Small intestine (tissue), 7 donors: Measurements from ENCODE around the gene PI3. TPM values are rescaled to one million over a fixed set of nuclear protein-coding genes. Genes with fewer than 3 reads are reported as not detected.

Experiments used
- DNase-seq, 2 donors: peaks; one replicate each; pipeline versions ENCODE4 v3.0.0 to v3.0.0-alpha.2; 2013
- FAIRE-seq: peaks from 2 replicates; lab custom pipeline; 2012; peaks lifted over from hg19 to GRCh38; lab: Jason Lieb, UNC
- H3K27ac ChIP-seq, 3 donors: one replicate each; pipeline ENCODE4 v1.5.1; 2013; ENCODE audit warnings: low read length in 2 of 3, mild to moderate bottlenecking in 2 of 3, control low read depth in 1 of 3, inconsistent platforms in 1 of 3, low read depth in 1 of 3, moderate library complexity in 1 of 3
- H3K27me3 ChIP-seq, 3 donors: one replicate each; pipeline ENCODE4 v1.6.1; 2013; ENCODE audit warnings: low read length in 3 of 3, inconsistent platforms in 1 of 3; ENCODE audit not compliant: control insufficient read depth in 3 of 3, insufficient read depth in 3 of 3
- H3K36me3 ChIP-seq, 3 donors: one replicate each; pipeline ENCODE4 v1.6.1; 2013; ENCODE audit warnings: low read length in 3 of 3, inconsistent platforms in 1 of 3, low read depth in 1 of 3, mild to moderate bottlenecking in 1 of 3, moderate library complexity in 1 of 3; ENCODE audit not compliant: control insufficient read depth in 3 of 3, insufficient read depth in 2 of 3
- H3K4me1 ChIP-seq, 3 donors: one replicate each; pipeline ENCODE4 v1.6.1; 2013; ENCODE audit warnings: low read length in 2 of 3, inconsistent platforms in 1 of 3, low read depth in 1 of 3, mild to moderate bottlenecking in 1 of 3, moderate library complexity in 1 of 3; ENCODE audit not compliant: control insufficient read depth in 3 of 3, insufficient read depth in 2 of 3
- H3K4me3 ChIP-seq, 3 donors: one replicate each; pipeline ENCODE4 v1.5.1; 2013; ENCODE audit warnings: low read length in 3 of 3, control low read depth in 1 of 3, inconsistent platforms in 1 of 3, low read depth in 1 of 3, mild to moderate bottlenecking in 1 of 3, moderate library complexity in 1 of 3
- H3K9me3 ChIP-seq, 2 donors: one replicate each; pipeline ENCODE4 v1.6.1; 2013; ENCODE audit warnings: low read depth in 1 of 2, low read length in 1 of 2; ENCODE audit not compliant: control insufficient read depth in 2 of 2, insufficient read depth in 1 of 2
- WGBS, 3 donors: extraction: QIAGEN DNeasy Blood & Tissue Kit; methylation state at CpG; one replicate each; pipeline ENCODE4 v1.1.7; 2013; 5-methylcytosine and 5-hydroxymethylcytosine counted together
- polyA plus RNA-seq, 4 donors: library from polyadenylated mRNA; stranded (reverse) in 3 of 4; unstranded in 1 of 4; fragments of 200-250 nt in 3 of 4; fragments of 120-200 nt in 1 of 4; gene quantifications; one replicate each; pipeline versions ENCODE4 v1.2.1 to v1.2.3, GENCODE V29; 2013
- donor health status: healthy with polysubstance abuse.
- donor health status: control.
- donor health status: control.
- donor health status: Bipolar disorder and iron deficiency.
- donor health status: healthy.

Gene PI3
- polyA plus RNA-seq, 4 donors, result 3.6 to 61.0 (median 10.5) TPM

DNA sequence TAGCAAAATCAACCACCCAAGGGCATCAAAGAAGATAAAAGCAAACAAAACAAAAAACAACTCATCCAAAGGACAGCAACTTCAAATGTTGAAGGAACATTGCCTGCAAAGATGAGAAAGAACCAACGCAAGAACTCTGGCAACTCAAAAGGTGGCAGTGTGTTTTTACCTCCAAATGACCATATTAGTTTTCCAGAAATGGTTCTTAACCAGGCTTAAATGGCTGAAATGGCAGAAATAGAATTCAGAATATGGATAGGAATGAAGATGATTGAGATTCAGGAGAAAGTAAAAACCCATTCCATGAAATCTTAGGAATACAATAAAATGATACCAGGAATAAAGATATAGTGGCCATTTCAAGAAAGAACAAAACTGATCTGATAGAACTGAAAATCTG, 9.8 kb upstream of the PI3 start:
- H3K36me3 ChIP-seq, result no peaks in the 10 kb centered on the region
- DNase-seq (no peak), FAIRE-seq (no peak)
- peaks cover 0 to 5% of the 10 kb centered on the region in 2 donors for H3K9me3 ChIP-seq
- no peaks in the 10 kb centered on the region for H3K4me1 ChIP-seq
- H3K4me3 ChIP-seq, result no peak overlapping the region
- peaks cover 0 to 5% (median 3%) of the 10 kb centered on the region in 3 donors for H3K27me3 ChIP-seq
- no peak overlapping the region for H3K27ac ChIP-seq
- 85 to 88% (median 88%) methylated on average over 1 of the region's 1 CpG for WGBS, 3 donors

DNA sequence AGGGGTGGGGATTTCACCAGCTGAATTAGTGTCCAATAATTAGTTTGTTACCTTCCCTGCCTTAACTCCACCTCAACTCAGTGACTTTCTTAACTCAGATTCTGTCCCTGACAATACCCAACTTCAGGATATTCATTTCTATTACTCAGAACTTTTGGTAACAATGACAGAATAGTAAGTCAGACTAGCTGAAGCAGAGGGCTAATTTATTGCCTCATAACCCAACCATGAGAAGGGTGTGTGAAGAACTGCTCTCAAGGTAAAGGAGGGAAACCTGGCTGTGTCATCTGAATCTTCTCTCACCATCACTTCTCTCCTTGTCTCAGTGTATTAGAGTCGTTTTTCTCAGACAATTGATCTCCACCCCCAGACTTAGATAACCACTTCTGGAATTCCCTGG, 1.2 kb upstream of the PI3 start:
- 9 to 20% (median 15%) methylated on average over 1 of the region's 1 CpG for WGBS, 3 donors
- Histone ChIP-seq H3K27ac (peak overlapping the region in 1 of 3 donors; percentile 90), H3K4me1 (peaks cover 0 to 15% (median 2%) of the 10 kb centered on the region in 3 donors), H3K27me3 (no peaks in the 10 kb centered on the region), H3K4me3 (no peak overlapping the region), H3K36me3 (no peaks in the 10 kb centered on the region), H3K9me3 (no peaks in the 10 kb centered on the region)
- FAIRE-seq (no peak), DNase-seq (no peak)

DNA sequence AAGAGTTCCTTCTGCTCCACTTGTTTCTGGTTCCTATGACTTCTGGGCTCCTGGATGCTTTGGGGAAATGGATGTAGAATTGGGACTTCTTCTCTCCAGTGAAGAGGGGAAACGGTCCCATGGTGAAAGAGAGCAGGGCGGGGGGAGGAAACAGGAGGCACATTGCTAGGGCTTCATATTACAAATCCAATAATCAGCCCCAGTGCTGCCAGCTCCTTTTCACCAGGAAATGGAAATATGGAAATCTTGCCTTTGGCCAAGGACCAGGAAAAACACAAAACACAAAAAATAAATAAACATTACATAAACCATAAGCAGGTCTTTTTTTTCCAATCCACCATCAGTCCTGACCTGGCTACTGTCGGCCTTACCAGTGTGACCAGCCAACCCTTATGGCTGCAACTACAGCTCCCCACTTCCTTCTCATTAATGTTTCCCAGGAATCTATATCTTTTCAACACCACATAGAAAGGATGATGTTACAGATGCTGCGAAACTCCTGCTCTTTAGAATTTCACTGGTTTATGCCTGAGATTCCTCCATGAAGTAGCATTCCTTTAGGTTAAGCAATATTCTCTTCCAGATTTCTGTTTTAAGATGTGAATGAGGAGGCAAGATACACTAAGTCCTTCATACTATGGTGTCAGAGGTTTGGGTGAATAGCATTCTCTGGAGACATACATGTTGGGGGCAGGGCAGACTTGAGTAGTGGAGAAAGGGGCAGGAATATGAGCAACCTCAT, 2.0 kb downstream of the PI3 start:
- WGBS, 3 donors, result 76 to 82% (median 79%) methylated on average over 4 of the region's 4 CpGs
- H3K36me3 ChIP-seq, result no peaks in the 10 kb centered on the region
- FAIRE-seq, result no peak
- H3K27me3 ChIP-seq, result no peaks in the 10 kb centered on the region
- no peak overlapping the region for H3K27ac ChIP-seq
- peaks cover 0 to 15% (median 2%) of the 10 kb centered on the region in 3 donors for H3K4me1 ChIP-seq
- H3K9me3 ChIP-seq, result no peaks in the 10 kb centered on the region
- no peak overlapping the region for H3K4me3 ChIP-seq
- DNase-seq, result no peak

GRCh38 chr20:45179166-45179565, 4.5 kb downstream of the PI3 start:
- no peak for FAIRE-seq

DNA sequence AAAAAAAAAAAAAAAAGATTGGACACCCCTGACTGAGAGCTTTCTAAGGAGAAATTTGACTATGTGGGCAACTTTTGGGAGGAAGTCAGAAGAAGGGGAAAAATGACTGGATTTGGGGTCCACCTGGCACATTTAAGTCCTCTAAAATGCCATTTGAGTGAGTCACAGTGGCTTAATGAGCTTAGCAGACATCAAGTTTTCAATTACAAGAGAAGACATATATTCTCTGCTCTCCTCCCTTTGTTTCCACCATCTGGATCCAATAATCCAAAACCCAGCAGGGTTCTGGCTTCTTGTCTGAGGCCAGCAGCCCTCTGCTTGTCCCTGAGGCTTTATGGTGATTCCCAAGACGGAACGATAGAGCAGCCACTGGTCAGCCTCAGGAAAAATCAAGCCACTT, 6.9 kb downstream of the PI3 start:
- no peaks in the 10 kb centered on the region for H3K9me3 ChIP-seq
- WGBS, 3 donors, result 91 to 97% (median 95%) methylated on average over 2 of the region's 2 CpGs
- no peaks in the 10 kb centered on the region for H3K4me1 ChIP-seq
- no peaks in the 10 kb centered on the region for H3K36me3 ChIP-seq
- no peak for FAIRE-seq
- DNase-seq, result no peak
- no peak overlapping the region for H3K27ac ChIP-seq
- no peak overlapping the region for H3K4me3 ChIP-seq
- no peaks in the 10 kb centered on the region for H3K27me3 ChIP-seq

More at GRCh38 chr20:45179166-45179565, 4.5 kb downstream of the PI3 start:
- no peak overlapping the region for H3K4me3 ChIP-seq
- no peaks in the 10 kb centered on the region for H3K36me3 ChIP-seq
- no peak overlapping the region for H3K27ac ChIP-seq
- no peaks in the 10 kb centered on the region for H3K27me3 ChIP-seq
- H3K9me3 ChIP-seq, result no peaks in the 10 kb centered on the region
- WGBS, 3 donors, result 39 to 60% (median 42%) methylated on average over 2 of the region's 2 CpGs
- peaks cover 0 to 10% (median 2%) of the 10 kb centered on the region in 3 donors for H3K4me1 ChIP-seq
- no peak for DNase-seq

DNA sequence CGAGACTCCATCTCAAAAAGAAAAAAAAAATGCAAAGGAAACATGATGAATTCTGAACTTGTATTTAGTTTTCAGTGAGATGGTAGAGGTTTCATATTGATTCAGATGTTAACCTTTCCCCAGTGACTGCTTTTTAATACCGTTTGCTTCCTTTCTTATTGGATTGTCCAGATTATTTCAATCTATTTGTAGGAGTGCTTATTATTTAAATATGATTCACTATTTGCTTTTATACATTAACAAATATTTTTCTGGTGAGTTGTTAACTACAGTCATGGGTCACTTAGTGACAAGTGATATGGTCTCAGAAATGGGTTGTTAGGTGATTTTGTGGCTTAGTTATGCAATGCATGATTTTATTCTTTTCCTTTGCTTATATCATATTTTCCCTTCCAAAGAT, 8.4 kb downstream of the PI3 start:
- DNase-seq (no peak), FAIRE-seq (no peak)
- H3K27ac ChIP-seq, result no peak overlapping the region
- H3K27me3 ChIP-seq, result no peaks in the 10 kb centered on the region
- H3K4me1 ChIP-seq, result no peaks in the 10 kb centered on the region
- no peak overlapping the region for H3K4me3 ChIP-seq
- WGBS, 3 donors, result 78 to 87% (median 81%) methylated on average over 2 of the region's 2 CpGs
- no peaks in the 10 kb centered on the region for H3K9me3 ChIP-seq
- H3K36me3 ChIP-seq, result no peaks in the 10 kb centered on the region

DNA sequence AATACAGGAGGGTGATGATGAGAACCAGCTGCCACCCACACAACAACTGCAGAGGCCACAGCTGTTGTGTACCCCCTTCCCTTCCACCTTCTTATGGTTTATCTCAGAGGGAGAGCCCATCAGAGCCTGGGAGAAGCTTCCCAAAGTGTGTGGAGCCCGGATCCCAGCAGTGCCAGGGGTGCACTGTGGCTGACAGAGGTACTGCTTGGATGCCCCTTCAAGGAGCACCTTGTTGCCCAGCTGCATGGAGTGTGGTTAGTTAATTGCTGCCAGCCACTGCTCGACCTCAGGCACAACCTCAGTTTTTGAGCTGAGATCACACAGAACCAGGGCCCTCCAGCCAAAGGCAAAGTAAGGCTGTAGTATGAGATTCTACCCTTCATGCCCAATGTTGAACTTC, 13.0 kb downstream of the PI3 start:
- no peaks in the 10 kb centered on the region for H3K36me3 ChIP-seq
- WGBS, 3 donors, result 64 to 70% (median 68%) methylated on average over 2 of the region's 2 CpGs
- no peaks in the 10 kb centered on the region for H3K4me1 ChIP-seq
- DNase-seq (no peak), FAIRE-seq (no peak)
- H3K9me3 ChIP-seq, result no peaks in the 10 kb centered on the region
- H3K27ac ChIP-seq, result no peak overlapping the region
- H3K27me3 ChIP-seq, result no peaks in the 10 kb centered on the region
- no peak overlapping the region for H3K4me3 ChIP-seq

DNA sequence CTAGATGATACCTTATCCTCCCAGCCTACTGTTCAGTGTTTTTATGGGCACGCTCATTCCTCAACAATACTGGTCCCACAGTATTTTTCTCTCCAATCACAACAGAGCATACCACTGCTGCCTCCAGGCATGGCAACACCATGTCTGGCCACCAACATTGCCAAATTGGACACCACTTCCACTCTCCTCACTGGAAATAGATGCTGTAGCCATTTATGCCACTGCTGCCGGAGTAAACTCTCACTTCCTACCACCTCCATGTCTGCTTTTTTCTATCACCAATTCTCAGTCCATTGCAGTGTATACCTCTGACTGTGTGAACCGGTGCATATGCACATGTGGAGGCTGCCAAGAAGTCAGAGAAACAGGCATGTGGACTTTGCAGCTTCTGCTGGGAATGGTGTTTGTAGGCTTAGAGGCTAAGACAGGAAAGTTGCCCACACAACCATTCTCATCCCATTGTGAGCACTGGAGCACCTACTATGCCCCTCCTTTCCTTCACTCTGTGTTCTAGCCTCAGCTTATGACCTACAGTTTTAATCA, 14.4 kb downstream of the PI3 start:
- H3K27me3 ChIP-seq, result no peaks in the 10 kb centered on the region
- no peaks in the 10 kb centered on the region for H3K36me3 ChIP-seq
- DNase-seq (no peak), FAIRE-seq (no peak)
- no peak overlapping the region for H3K27ac ChIP-seq
- H3K4me3 ChIP-seq, result no peak overlapping the region
- no peaks in the 10 kb centered on the region for H3K4me1 ChIP-seq
- 83 to 88% (median 86%) methylated on average over 3 of the region's 3 CpGs for WGBS, 3 donors
- H3K9me3 ChIP-seq, result no peaks in the 10 kb centered on the region
